Measurements from ENCODE around the gene DNAJC10.

DNAJC10 gene

GRCh38 chr2:182784058-182784706, 68.1 kb downstream of the DNAJC10 start:
- DNase-seq (ENCODE audit: low read depth in 3 of 3, low spot score in 1 of 3): no peak

GRCh38 chr2:182784777-182785176, 68.7 kb downstream of the DNAJC10 start:
- no peak for DNase-seq (ENCODE audit: low read depth in 3 of 3, low spot score in 1 of 3)

- no peak for DNase-seq (ENCODE audit: low read depth in 3 of 3, low spot score in 1 of 3)
These were observed 76.4 kb downstream of the DNAJC10 start for GRCh38 chr2:182792441-182792840.

- no peak for DNase-seq (ENCODE audit: low read depth in 3 of 3, low spot score in 1 of 3)
These were observed 82.7 kb downstream of the DNAJC10 start for GRCh38 chr2:182798736-182799135.

GRCh38 chr2:182804128-182804527, 88.1 kb downstream of the DNAJC10 start:
- DNase-seq (ENCODE audit: low read depth in 3 of 3, low spot score in 1 of 3): no peak

- DNase-seq (ENCODE audit: low read depth in 3 of 3, low spot score in 1 of 3): no peak
These were observed 91.3 kb downstream of the DNAJC10 start for GRCh38 chr2:182807319-182807718.

- no peak for DNase-seq (ENCODE audit: low read depth in 3 of 3, low spot score in 1 of 3)
These were observed 94.0 kb downstream of the DNAJC10 start for GRCh38 chr2:182810087-182810486.

GRCh38 chr2:182814380-182814779, 98.3 kb downstream of the DNAJC10 start:
- DNase-seq (ENCODE audit: low read depth in 3 of 3, low spot score in 1 of 3): no peak

- DNase-seq (ENCODE audit: low read depth in 3 of 3, low spot score in 1 of 3): no peak
These were observed 98.7 kb downstream of the DNAJC10 start for GRCh38 chr2:182814804-182815203.

- DNase-seq (ENCODE audit: low read depth in 3 of 3, low spot score in 1 of 3): no peak
These were observed 100.8 kb downstream of the DNAJC10 start for GRCh38 chr2:182816866-182817265.

- no peak for DNase-seq (ENCODE audit: low read depth in 3 of 3, low spot score in 1 of 3)
These were observed 101.5 kb downstream of the DNAJC10 start for GRCh38 chr2:182817558-182817957.

GRCh38 chr2:182818501-182818900, 102.4 kb downstream of the DNAJC10 start:
- DNase-seq (ENCODE audit: low read depth in 3 of 3, low spot score in 1 of 3): no peak

GRCh38 chr2:182818925-182819324, 102.9 kb downstream of the DNAJC10 start:
- no peak for DNase-seq (ENCODE audit: low read depth in 3 of 3, low spot score in 1 of 3)

- no peak for DNase-seq (ENCODE audit: low read depth in 3 of 3, low spot score in 1 of 3)
These were observed 103.4 kb downstream of the DNAJC10 start for GRCh38 chr2:182819412-182819811.

GRCh38 chr2:182821182-182821581, 105.1 kb downstream of the DNAJC10 start:
- no peak for DNase-seq (ENCODE audit: low read depth in 3 of 3, low spot score in 1 of 3)

- no peak for DNase-seq (ENCODE audit: low read depth in 3 of 3, low spot score in 1 of 3)
These were observed 106.7 kb downstream of the DNAJC10 start for GRCh38 chr2:182822733-182823132.

- no peak for DNase-seq (ENCODE audit: low read depth in 3 of 3, low spot score in 1 of 3)
These were observed 108.2 kb downstream of the DNAJC10 start for GRCh38 chr2:182824056-182824766.

GRCh38 chr2:182824767-182825158, 108.7 kb downstream of the DNAJC10 start:
- no peak for DNase-seq (ENCODE audit: low read depth in 3 of 3, low spot score in 1 of 3)

GRCh38 chr2:182826064-182826463, 110.0 kb downstream of the DNAJC10 start:
- no peak for DNase-seq (ENCODE audit: low read depth in 3 of 3, low spot score in 1 of 3)

- DNase-seq (ENCODE audit: low read depth in 3 of 3, low spot score in 1 of 3): no peak
These were observed 110.4 kb downstream of the DNAJC10 start for GRCh38 chr2:182826496-182826895.

- DNase-seq (ENCODE audit: low read depth in 3 of 3, low spot score in 1 of 3): no peak
These were observed 111.3 kb downstream of the DNAJC10 start for GRCh38 chr2:182827182-182827879.

GRCh38 chr2:182831101-182831500, 115.0 kb downstream of the DNAJC10 start:
- DNase-seq (ENCODE audit: low read depth in 3 of 3, low spot score in 1 of 3): no peak

Measured in stimulated activated CD4-positive, alpha-beta T cell treated with anti-CD3 and anti-CD28 coated beads, TNF-alpha, amount 100 ng/mL, for 1 hour (primary cell).